SK-N-SH (cell line): ENCODE data around the gene NLRC5.

ENCODE experiments used
- EP300 ChIP-seq, 2 experiments: IDR thresholded peaks; 2 replicates each; pipeline versions ENCODE4 v1.4.0 to v1.6.1; 2012; ENCODE audit warnings: borderline replicate concordance in 1 of 2, low read depth in 1 of 2, low read length in 1 of 2
- POLR2AphosphoS5 ChIP-seq: IDR thresholded peaks from 2 replicates; pipeline ENCODE4 v1.6.1; 2012; ENCODE audit warnings: low read depth, low read length
- SMC3 ChIP-seq: IDR thresholded peaks from 2 replicates; pipeline ENCODE4 v1.6.1; 2012; ENCODE audit warnings: low read depth, low read length, improper control_type of control experiment
- TEAD4 ChIP-seq: IDR thresholded peaks from 2 replicates; pipeline ENCODE4 v1.4.0; 2012; ENCODE audit warnings: mild to moderate bottlenecking, borderline replicate concordance; ENCODE audit not compliant: insufficient read depth
- TF ChIP-seq, protein P1 (sequence below): fragments of 200-600 bp; sonication (generic); IDR thresholded peaks from 2 replicates; pipeline ENCODE4 v1.6.1; 2017; ENCODE audit warnings: antibody characterized with exemption, mild to moderate bottlenecking, moderate library complexity
- TF ChIP-seq, protein P2 (sequence below): IDR thresholded peaks from 2 replicates; pipeline ENCODE4 v1.4.0; 2012; ENCODE audit warnings: low read depth, borderline replicate concordance
- TF ChIP-seq, protein P3 (sequence below): IDR thresholded peaks from 2 replicates; pipeline ENCODE4 v1.4.0; 2012; ENCODE audit warnings: low read depth

DNA sequence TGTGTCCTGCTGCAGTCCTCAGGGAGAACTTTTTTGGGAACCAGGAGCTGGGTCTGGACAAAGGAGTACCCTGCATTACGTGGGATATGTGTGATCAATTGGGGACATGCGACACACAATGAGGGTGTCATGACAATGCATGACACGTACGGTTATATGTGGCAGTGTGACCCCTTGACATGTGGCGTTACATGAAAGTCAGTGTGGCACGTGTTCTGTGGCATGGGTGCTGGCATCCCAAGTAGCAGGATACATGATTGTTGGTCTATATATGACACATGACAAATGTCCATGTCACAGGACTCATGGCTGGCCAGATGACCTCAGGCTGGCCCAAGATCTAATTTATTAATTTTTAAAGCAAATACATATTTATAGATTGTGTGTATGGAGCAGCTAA, 93.3 kb downstream of the NLRC5 start:
- TF ChIP-seq, protein P1, sequence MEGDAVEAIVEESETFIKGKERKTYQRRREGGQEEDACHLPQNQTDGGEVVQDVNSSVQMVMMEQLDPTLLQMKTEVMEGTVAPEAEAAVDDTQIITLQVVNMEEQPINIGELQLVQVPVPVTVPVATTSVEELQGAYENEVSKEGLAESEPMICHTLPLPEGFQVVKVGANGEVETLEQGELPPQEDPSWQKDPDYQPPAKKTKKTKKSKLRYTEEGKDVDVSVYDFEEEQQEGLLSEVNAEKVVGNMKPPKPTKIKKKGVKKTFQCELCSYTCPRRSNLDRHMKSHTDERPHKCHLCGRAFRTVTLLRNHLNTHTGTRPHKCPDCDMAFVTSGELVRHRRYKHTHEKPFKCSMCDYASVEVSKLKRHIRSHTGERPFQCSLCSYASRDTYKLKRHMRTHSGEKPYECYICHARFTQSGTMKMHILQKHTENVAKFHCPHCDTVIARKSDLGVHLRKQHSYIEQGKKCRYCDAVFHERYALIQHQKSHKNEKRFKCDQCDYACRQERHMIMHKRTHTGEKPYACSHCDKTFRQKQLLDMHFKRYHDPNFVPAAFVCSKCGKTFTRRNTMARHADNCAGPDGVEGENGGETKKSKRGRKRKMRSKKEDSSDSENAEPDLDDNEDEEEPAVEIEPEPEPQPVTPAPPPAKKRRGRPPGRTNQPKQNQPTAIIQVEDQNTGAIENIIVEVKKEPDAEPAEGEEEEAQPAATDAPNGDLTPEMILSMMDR: no peak
- TF ChIP-seq, protein P2, sequence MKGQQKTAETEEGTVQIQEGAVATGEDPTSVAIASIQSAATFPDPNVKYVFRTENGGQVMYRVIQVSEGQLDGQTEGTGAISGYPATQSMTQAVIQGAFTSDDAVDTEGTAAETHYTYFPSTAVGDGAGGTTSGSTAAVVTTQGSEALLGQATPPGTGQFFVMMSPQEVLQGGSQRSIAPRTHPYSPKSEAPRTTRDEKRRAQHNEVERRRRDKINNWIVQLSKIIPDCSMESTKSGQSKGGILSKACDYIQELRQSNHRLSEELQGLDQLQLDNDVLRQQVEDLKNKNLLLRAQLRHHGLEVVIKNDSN: no peak
- TF ChIP-seq, protein P3, sequence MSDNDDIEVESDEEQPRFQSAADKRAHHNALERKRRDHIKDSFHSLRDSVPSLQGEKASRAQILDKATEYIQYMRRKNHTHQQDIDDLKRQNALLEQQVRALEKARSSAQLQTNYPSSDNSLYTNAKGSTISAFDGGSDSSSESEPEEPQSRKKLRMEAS: no peak
- no peak for TF ChIP-seq SMC3
- TF ChIP-seq EP300 (IDR thresholded peaks at IDR 0.05; ENCODE audit: borderline replicate concordance in 1 of 2, low read depth in 1 of 2, low read length in 1 of 2): no peak
- TF ChIP-seq POLR2AphosphoS5: no peak
- TF ChIP-seq TEAD4: no peak
